Adipocyte (in vitro differentiated cells): Measurements from ENCODE around the gene FTH1.
"Not testable (repeated sequence)": the region's sequence is repeated elsewhere in the genome, so short reads cannot be mapped to it uniquely, and the experiment has no call there.

Experiments
- DNase-seq: peaks from one replicate; pipeline ENCODE4 v3.0.0-alpha.2; 2015; ENCODE audit warnings: low read depth
- H3K27me3 ChIP-seq: replicated peaks from 2 replicates; pipeline ENCODE4 v1.7.0; 2013; ENCODE audit warnings: mild to moderate bottlenecking, low read length, moderate library complexity; ENCODE audit not compliant: control insufficient read depth, insufficient read depth
- H3K36me3 ChIP-seq: 2 replicates; pipeline ENCODE4 v1.7.0; 2013; ENCODE audit warnings: low read length, mild to moderate bottlenecking, moderate library complexity; ENCODE audit not compliant: control insufficient read depth, insufficient read depth, severe bottlenecking
- H3K4me1 ChIP-seq: 2 replicates; pipeline ENCODE4 v1.7.0; 2013; ENCODE audit warnings: mild to moderate bottlenecking, low read length, moderate library complexity; ENCODE audit not compliant: control insufficient read depth, insufficient read depth
- H3K4me3 ChIP-seq: 2 replicates; pipeline ENCODE4 v1.7.0; 2013; ENCODE audit warnings: mild to moderate bottlenecking, low read length, moderate library complexity
- H3K9ac ChIP-seq: 2 replicates; pipeline ENCODE4 v1.7.0; 2013; ENCODE audit warnings: mild to moderate bottlenecking, low read length, moderate library complexity
- H3K9me3 ChIP-seq: 2 replicates; pipeline ENCODE4 v1.7.0; 2013; ENCODE audit warnings: mild to moderate bottlenecking, low read length, moderate library complexity; ENCODE audit not compliant: control insufficient read depth

The FTH1 gene

GRCh38 chr11:61960532-61960931 lies 6.9 kb downstream of the FTH1 start:
- DNase-seq, result no peak
- Histone ChIP-seq H3K27me3 (no peaks in the 10 kb centered on the region), H3K9ac (peak overlapping the region; percentile 80), H3K4me1 (peaks cover 59% of the 10 kb centered on the region), H3K36me3 (peaks cover 53% of the 10 kb centered on the region), H3K4me3 (no peak overlapping the region), H3K9me3 (no peaks in the 10 kb centered on the region)

DNA sequence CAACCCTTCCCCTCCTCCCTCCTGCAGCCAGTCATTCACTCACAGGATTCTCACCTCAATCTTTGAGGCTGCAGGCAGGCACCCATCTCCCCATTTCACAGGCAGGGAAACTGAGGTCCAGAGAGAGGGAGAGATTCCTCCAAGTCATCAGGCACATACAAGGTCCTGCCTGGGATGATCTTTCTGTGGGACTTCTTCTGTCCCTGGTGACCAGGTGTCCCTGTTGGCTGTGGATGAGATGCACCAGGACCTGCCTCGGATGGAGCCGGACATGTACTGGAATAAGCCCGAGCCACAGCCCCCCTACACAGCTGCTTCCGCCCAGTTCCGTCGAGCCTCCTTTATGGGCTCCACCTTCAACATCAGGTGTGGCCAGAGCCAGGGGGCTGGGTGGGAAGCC lies 7.8 kb downstream of the FTH1 start:
- H3K36me3 ChIP-seq, result peaks cover 45% of the 10 kb centered on the region
- no peak overlapping the region for H3K4me3 ChIP-seq
- H3K27me3 ChIP-seq, result no peaks in the 10 kb centered on the region
- peaks cover 57% of the 10 kb centered on the region for H3K4me1 ChIP-seq
- no peaks in the 10 kb centered on the region for H3K9me3 ChIP-seq
- no peak overlapping the region for H3K9ac ChIP-seq
- DNase-seq, result no peak

DNA sequence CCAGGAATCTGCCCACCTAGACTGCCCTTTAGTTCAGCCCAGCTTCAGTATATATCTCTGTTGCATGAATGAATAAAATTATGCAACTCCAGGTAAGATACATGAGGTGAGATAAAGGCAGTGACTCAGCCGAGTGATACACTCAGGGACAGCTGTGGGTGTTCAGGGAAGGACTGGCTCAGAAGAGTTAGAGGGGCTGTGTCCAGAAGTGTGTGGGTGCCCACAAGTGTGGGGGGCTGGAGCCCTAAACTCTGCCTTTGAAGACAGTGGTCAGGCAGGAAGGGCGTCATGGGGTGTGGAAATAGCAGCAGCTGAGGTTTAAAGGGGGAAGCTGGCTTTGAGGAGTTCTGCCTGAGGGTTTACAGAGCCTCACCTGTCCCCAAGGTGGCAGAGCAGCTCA lies 8.3 kb downstream of the FTH1 start:
- Histone ChIP-seq H3K4me3 (no peak overlapping the region), H3K27me3 (no peaks in the 10 kb centered on the region), H3K4me1 (peaks cover 58% of the 10 kb centered on the region), H3K9ac (no peak overlapping the region), H3K36me3 (peaks cover 39% of the 10 kb centered on the region), H3K9me3 (no peaks in the 10 kb centered on the region)
- DNase-seq, result no peak

DNA sequence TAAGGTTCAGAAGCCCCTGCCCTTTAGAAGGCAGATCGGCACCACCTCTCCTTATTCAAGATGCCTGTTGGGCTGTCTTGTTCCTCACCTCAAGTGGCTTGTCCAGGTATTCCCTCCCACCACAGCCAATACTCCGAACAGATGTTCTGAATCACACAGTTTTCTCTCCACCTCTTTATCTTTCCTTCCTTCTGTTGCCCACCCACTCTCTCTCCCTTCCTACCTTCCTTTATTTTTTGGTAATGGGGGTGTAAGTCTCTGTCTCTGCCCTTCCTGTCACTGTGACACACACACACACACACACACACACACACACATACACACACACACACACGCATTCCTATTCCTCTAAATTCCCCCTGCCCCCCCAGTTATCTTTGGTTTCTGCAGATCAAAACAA lies 8.8 kb downstream of the FTH1 start:
- H3K36me3 ChIP-seq, result peaks cover 34% of the 10 kb centered on the region

DNA sequence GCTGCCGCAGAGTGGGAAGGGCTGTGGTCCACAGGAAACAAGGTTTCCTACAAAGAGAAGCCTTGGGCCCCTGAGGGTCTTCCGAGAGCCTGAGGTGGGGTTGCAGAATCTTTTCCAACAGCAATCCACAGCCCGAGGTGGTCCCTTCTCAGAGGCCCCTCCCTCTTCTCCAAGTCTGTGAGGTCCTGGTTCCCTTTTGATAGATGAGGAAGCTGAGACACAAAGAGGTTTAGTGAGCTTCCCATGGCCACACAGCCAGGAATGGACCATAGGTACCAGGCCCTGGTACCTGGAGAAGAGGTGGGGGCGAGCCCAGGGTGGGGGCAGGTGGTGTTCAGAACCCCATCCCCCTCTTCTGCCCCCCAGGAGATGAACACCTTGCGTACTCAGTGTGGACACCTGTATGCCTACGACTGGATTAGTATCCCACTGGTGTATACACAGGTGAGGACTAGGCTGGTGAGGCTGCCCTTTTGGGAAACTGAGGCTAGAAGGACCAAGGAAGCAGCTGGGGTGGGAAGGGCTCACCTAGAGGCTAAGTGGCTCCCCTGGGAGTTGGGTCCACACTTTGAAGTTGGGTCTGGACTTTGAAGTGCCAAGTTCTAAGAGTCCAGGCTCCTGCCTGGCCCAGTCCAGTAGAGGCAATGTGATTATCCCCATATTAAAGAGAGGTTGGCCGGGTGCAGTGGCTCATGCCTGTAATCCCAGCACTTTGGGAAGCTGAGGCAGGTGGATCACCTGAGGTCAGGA lies 10.2 kb downstream of the FTH1 start:
- Histone ChIP-seq H3K27me3 (no peaks in the 10 kb centered on the region), H3K9ac (no peak overlapping the region), H3K4me3 (peak overlapping the region; percentile 83), H3K4me1 (peaks cover 41% of the 10 kb centered on the region), H3K9me3 (no peaks in the 10 kb centered on the region), H3K36me3 (peaks cover 30% of the 10 kb centered on the region)
- no peak for DNase-seq

More for the DNA sequence above, 8.8 kb downstream of the FTH1 start:
- no peak for DNase-seq
- H3K9me3 ChIP-seq, result no peaks in the 10 kb centered on the region
- H3K27me3 ChIP-seq, result no peaks in the 10 kb centered on the region
- H3K4me1 ChIP-seq, result peaks cover 55% of the 10 kb centered on the region
- no peak overlapping the region for H3K9ac ChIP-seq
- no peak overlapping the region for H3K4me3 ChIP-seq

- H3K4me1 ChIP-seq, result peaks cover 33% of the 10 kb centered on the region
- H3K9me3 ChIP-seq, result no peaks in the 10 kb centered on the region
- H3K36me3 ChIP-seq, result peaks cover 30% of the 10 kb centered on the region
- H3K27me3 ChIP-seq, result no peaks in the 10 kb centered on the region
- peak overlapping the region; percentile 83 for H3K4me3 ChIP-seq
- no peak for DNase-seq
- H3K9ac ChIP-seq, result peak overlapping the region; percentile 93
These were observed 11.0 kb downstream of the FTH1 start for GRCh38 chr11:61956191-61957020.

DNA sequence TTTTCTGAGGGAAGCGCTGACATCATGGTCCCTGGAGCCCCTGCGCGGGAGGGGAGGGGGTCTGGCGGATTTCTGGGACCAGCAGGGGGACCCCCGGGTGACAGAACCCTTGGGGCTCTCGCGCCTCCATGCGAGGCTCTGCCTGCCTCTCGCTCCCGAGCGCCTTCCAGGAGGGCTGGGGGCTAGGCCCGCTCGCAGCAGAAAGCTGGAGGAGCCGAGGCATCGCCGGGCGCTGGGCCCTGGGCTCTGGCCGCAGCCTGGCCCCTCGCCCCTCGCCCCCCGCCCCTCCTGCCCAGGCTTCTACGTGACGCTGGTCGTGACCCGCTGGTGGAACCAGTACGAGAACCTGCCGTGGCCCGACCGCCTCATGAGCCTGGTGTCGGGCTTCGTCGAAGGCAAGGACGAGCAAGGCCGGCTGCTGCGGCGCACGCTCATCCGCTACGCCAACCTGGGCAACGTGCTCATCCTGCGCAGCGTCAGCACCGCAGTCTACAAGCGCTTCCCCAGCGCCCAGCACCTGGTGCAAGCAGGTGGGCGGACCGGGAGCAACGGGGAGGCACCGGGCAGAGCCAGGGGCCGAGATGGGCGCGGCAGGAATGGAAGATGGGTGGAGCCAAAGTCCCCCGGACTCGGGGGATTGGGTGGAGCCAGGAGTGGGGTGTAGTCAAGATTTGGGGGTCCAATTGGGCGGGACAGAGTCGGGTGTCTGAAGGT lies 11.9 kb downstream of the FTH1 start:
- no peaks in the 10 kb centered on the region for H3K27me3 ChIP-seq
- H3K9me3 ChIP-seq, result no peaks in the 10 kb centered on the region
- no peak for DNase-seq
- peak overlapping the region; percentile 93 for H3K9ac ChIP-seq
- H3K4me1 ChIP-seq, result peaks cover 24% of the 10 kb centered on the region
- peaks cover 30% of the 10 kb centered on the region for H3K36me3 ChIP-seq
- H3K4me3 ChIP-seq, result peak overlapping the region; percentile 83

GRCh38 chr11:61954851-61955421 lies 12.5 kb downstream of the FTH1 start:
- Histone ChIP-seq H3K27me3 (no peaks in the 10 kb centered on the region), H3K9me3 (no peaks in the 10 kb centered on the region), H3K4me3 (peak overlapping the region; percentile 83), H3K9ac (peak overlapping the region; percentile 93), H3K36me3 (peaks cover 30% of the 10 kb centered on the region), H3K4me1 (peaks cover 25% of the 10 kb centered on the region)
- peak; percentile 95 for DNase-seq

DNA sequence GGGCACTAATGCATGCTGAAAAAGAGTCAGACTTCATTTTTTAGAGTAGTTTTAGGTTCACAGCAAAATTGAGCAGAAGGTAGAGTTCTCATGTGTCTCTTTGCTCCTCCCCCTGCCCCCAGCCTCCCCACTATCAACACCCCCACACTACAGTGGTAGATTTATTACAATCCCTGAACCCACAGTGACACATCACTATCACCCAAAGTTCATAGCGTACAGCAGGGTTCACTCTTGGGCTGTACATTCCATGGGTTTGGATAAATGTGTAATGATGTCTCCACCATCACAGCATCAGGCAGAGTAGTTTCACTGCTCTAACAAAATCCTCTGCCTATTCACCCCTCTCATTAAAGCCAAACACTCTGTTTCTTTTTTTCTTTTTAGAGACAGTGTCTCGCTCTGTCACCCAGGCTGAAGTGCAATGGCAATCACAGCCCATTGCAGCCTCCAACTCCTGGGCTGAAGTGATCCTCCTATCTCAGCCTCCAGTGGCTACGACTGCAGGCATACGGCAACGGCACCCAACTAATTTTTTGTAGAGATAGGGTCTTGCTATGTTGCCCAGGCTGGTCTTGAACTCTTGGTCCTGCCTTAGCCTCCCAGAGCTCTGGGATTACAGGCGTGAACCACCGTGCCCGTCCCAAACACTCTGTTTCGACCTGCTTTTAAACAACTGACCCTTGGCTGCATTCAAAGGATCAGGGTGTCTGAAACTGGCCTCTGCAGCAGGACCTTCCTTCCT lies 13.2 kb downstream of the FTH1 start:
- DNase-seq, result no peak
- Histone ChIP-seq H3K4me3 (peak overlapping the region; percentile 83), H3K36me3 (peaks cover 27% of the 10 kb centered on the region)

DNA sequence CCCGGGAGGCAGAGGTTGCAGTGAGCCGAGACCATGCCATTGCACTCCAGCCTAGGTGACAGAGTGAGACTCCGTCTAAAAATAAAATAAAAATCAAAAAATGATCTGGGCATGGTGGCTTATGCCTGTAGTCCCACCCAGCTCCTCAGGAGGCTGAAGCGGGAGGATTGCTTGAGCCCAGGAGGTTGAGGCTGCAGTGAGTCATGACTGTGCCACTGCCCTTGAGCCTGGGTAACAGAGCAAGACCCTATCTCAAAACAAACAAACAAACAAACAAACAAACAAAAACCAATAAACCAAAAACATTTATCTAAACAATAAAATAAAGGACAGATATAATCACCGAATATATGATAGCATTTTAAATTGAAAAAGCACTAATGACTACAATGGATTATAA lies 13.8 kb downstream of the FTH1 start:
- Histone ChIP-seq H3K4me1 (peaks cover 38% of the 10 kb centered on the region), H3K36me3 (peaks cover 21% of the 10 kb centered on the region)
- DNase-seq, H3K9me3 ChIP-seq, H3K27me3 ChIP-seq, H3K9ac ChIP-seq, H3K4me3 ChIP-seq: not testable (repeated sequence)

More for the DNA sequence above, 13.2 kb downstream of the FTH1 start:
- Histone ChIP-seq H3K9ac (peak overlapping the region; percentile 93), H3K9me3 (no peaks in the 10 kb centered on the region), H3K4me1 (peaks cover 32% of the 10 kb centered on the region), H3K27me3 (no peaks in the 10 kb centered on the region)
